Gastrocnemius medialis (tissue), 4 donors: ENCODE data around the gene SRF.

Source experiments
- POLR2A ChIP-seq, 2 donors: fragments of 450-650 bp; IDR thresholded peaks; one replicate each; pipeline ENCODE4 v1.6.1; 2017; ENCODE audit warnings: antibody characterized with exemption in 2 of 2, mild to moderate bottlenecking in 2 of 2, moderate library complexity in 2 of 2
- TF ChIP-seq, protein P1 (sequence below), 5 experiments: fragments of 450-650 bp in 3 of 5; fragments of 200-600 bp in 2 of 5; sonication (generic) in 2 of 5; IDR thresholded peaks in 4 of 5; conservative IDR thresholded peaks in 1 of 5; 1 replicate in 4 of 5; 2 replicates in 1 of 5; pipeline ENCODE4 v1.5.1; 2016 to 2019; ENCODE audit warnings: antibody characterized with exemption in 5 of 5, mild to moderate bottlenecking in 3 of 5, moderate library complexity in 3 of 5

DNA sequence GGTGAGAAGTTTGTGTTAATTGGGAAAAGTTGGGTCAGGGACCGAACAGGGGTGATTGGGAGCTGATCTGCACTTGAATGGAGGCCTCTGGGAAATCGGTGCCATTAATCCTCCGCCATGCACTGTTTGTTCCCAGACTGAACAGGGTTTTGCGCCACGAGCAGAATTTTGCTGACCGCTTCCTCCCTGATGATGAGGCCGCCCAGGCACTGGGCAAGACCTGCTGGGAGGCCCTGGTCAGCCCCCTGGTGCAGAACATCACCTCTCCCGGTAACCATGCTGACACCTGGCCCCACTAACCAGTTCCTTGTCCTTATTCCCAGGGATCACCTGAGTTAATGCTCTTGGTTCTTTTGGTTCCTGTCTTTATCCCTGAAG lies 32.6 kb downstream of the SRF start:
- TF ChIP-seq, protein P1, sequence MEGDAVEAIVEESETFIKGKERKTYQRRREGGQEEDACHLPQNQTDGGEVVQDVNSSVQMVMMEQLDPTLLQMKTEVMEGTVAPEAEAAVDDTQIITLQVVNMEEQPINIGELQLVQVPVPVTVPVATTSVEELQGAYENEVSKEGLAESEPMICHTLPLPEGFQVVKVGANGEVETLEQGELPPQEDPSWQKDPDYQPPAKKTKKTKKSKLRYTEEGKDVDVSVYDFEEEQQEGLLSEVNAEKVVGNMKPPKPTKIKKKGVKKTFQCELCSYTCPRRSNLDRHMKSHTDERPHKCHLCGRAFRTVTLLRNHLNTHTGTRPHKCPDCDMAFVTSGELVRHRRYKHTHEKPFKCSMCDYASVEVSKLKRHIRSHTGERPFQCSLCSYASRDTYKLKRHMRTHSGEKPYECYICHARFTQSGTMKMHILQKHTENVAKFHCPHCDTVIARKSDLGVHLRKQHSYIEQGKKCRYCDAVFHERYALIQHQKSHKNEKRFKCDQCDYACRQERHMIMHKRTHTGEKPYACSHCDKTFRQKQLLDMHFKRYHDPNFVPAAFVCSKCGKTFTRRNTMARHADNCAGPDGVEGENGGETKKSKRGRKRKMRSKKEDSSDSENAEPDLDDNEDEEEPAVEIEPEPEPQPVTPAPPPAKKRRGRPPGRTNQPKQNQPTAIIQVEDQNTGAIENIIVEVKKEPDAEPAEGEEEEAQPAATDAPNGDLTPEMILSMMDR (IDR thresholded peaks at IDR 0.05 in 4 of 5, conservative IDR thresholded peaks at IDR 0.05 in 1 of 5), result no peak
- no peak for TF ChIP-seq POLR2A (IDR thresholded peaks at IDR 0.05)
